GM23338 (cell line): ENCODE measurements around the gene THSD4. TPM values are rescaled to one million over a fixed set of nuclear protein-coding genes. Genes with fewer than 3 reads are reported as not detected.

Experiments
- ATAC-seq: fragments of 200-7000 bp; cut with Tn5 transposase; 3 replicates; pipeline ENCODE4 v1.9.1; 2020
- DNase-seq: peaks from one replicate; pipeline ENCODE4 v3.0.0-alpha.2; 2015; ENCODE audit warnings: low spot score
- H2AFZ ChIP-seq: fragments of 200-600 bp; sonication (generic); 2 replicates; pipeline ENCODE4 v1.8.0; 2016; ENCODE audit warnings: antibody characterized with exemption, mild to moderate bottlenecking, moderate library complexity
- H3F3A ChIP-seq: fragments of 200-600 bp; sonication (generic); replicated peaks from 2 replicates; pipeline ENCODE4 v1.8.0; 2017; ENCODE audit warnings: antibody characterized with exemption, mixed run types, low read depth
- H3K27ac ChIP-seq: fragments of 200-600 bp; sonication (generic); 2 replicates; pipeline ENCODE4 v1.6.1; 2016; ENCODE audit warnings: low read depth
- H3K27me3 ChIP-seq: fragments of 200-600 bp; sonication (generic); 2 replicates; pipeline ENCODE4 v1.8.0; 2016; ENCODE audit warnings: mild to moderate bottlenecking, mixed run types, moderate library complexity; ENCODE audit not compliant: insufficient read depth
- H3K36me3 ChIP-seq: fragments of 200-600 bp; sonication (generic); 2 replicates; pipeline ENCODE4 v1.8.0; 2016; ENCODE audit warnings: mild to moderate bottlenecking; ENCODE audit not compliant: insufficient read depth
- H3K4me1 ChIP-seq: fragments of 200-600 bp; sonication (generic); 2 replicates; pipeline ENCODE4 v1.8.0; 2016; ENCODE audit warnings: mild to moderate bottlenecking, moderate library complexity; ENCODE audit not compliant: insufficient read depth
- H3K4me2 ChIP-seq: fragments of 200-600 bp; sonication (generic); 2 replicates; pipeline ENCODE4 v1.7.1; 2017; ENCODE audit warnings: mixed run types
- H3K4me3 ChIP-seq: fragments of 200-600 bp; sonication (generic); 2 replicates; pipeline ENCODE4 v1.6.1; 2016; ENCODE audit warnings: mixed run types
- H3K79me2 ChIP-seq: fragments of 200-600 bp; sonication (generic); replicated peaks from 2 replicates; pipeline ENCODE4 v1.8.0; 2017; ENCODE audit warnings: mild to moderate bottlenecking; ENCODE audit not compliant: insufficient read depth
- H3K9me2 ChIP-seq: fragments of 200-600 bp; sonication (generic); 2 replicates; pipeline ENCODE4 v1.8.0; 2017; ENCODE audit not compliant: insufficient read depth
- H4K20me1 ChIP-seq: fragments of 200-600 bp; sonication (generic); replicated peaks from 2 replicates; pipeline ENCODE4 v1.8.0; 2017; ENCODE audit warnings: mild to moderate bottlenecking; ENCODE audit not compliant: insufficient read depth
- H3K27ac Mint-ChIP-seq: 2 replicates; pipeline ENCODE4 v1.8.0; 2020; ENCODE audit warnings: inconsistent platforms, mild to moderate bottlenecking, moderate library complexity, mixed read lengths
- H3K27me3 Mint-ChIP-seq: 3 replicates; pipeline ENCODE4 v1.8.0; 2022; ENCODE audit warnings: low read depth, mild to moderate bottlenecking, moderate library complexity, mixed read lengths, inconsistent platforms; ENCODE audit not compliant: insufficient read depth, poor library complexity
- H3K36me3 Mint-ChIP-seq: 3 replicates; pipeline ENCODE4 v1.8.0; 2021; ENCODE audit warnings: low read depth, mild to moderate bottlenecking, inconsistent platforms, moderate library complexity, mixed read lengths
- H3K4me1 Mint-ChIP-seq: 3 replicates; pipeline ENCODE4 v1.8.0; 2020; ENCODE audit warnings: mild to moderate bottlenecking, inconsistent platforms, mixed read lengths
- H3K4me3 Mint-ChIP-seq: 3 replicates; pipeline ENCODE4 v1.8.0; 2021; ENCODE audit warnings: moderate library complexity, mild to moderate bottlenecking, inconsistent platforms, mixed read lengths
- H3K9me3 Mint-ChIP-seq: 3 replicates; pipeline ENCODE4 v1.8.0; 2020; ENCODE audit warnings: moderate library complexity, mild to moderate bottlenecking, inconsistent platforms, mixed read lengths
- CREB1 ChIP-seq: fragments of 250-450 bp; sonication (Bioruptor Pico); IDR thresholded peaks from 2 replicates; pipeline ENCODE4 v1.5.0; 2020; ENCODE audit warnings: low read depth, mild to moderate bottlenecking, moderate library complexity
- CTCF ChIP-seq, 2 experiments: fragments of 200-600 bp in 1 of 2; sonication (generic) in 1 of 2; conservative IDR thresholded peaks; 2 replicates each; pipeline versions ENCODE4 v1.5.1 to v1.6.1; 2016 to 2017; ENCODE audit warnings: antibody characterized with exemption in 2 of 2, low read depth in 2 of 2, mild to moderate bottlenecking in 2 of 2, moderate library complexity in 1 of 2
- EZH2 ChIP-seq: fragments of 200-600 bp; sonication (generic); IDR thresholded peaks from one replicate; pipeline ENCODE4 v1.8.0; 2017; ENCODE audit warnings: antibody characterized with exemption, mild to moderate bottlenecking, low read depth; ENCODE audit not compliant: unreplicated experiment
- REST ChIP-seq: IDR thresholded peaks from one replicate; pipeline ENCODE4 v1.6.1; 2018; ENCODE audit warnings: antibody characterized with exemption; ENCODE audit not compliant: unreplicated experiment
- STAT1 ChIP-seq: IDR thresholded peaks from one replicate; pipeline ENCODE4 v1.6.1; 2016; ENCODE audit warnings: antibody characterized with exemption; ENCODE audit not compliant: unreplicated experiment
- ZNF114 ChIP-seq: fragments of 250-450 bp; sonication (Bioruptor Pico); IDR thresholded peaks from 2 replicates; pipeline ENCODE4 v1.5.0; 2020; ENCODE audit warnings: mild to moderate bottlenecking, moderate library complexity
- ZNF462 ChIP-seq: fragments of 250-450 bp; sonication (Bioruptor Pico); IDR thresholded peaks from 2 replicates; pipeline ENCODE4 v1.5.0; 2020; ENCODE audit warnings: mild to moderate bottlenecking, moderate library complexity
- polyA plus RNA-seq: library from polyadenylated mRNA; unstranded; fragments of >200 nt; fragmentation: Nextera tagmentation; extraction: Ambion mirVana; gene quantifications from 2 replicates; pipeline ENCODE4 v1.2.1, GENCODE V29; 2016
- total RNA-seq: library from RNA; depleted of rRNA; stranded (reverse); fragments of >200 nt; shearing (Covaris generic); gene quantifications from 2 replicates; pipeline ENCODE4 v1.2.3, GENCODE V29; 2014

Gene THSD4
- total and polyA plus RNA-seq, 2 experiments from 2014 or later: 2.0 to 7.4 TPM

GRCh38 chr15:71435552-71435951 is 320.3 kb downstream of the THSD4 start:
- Histone ChIP-seq H3K4me2 (no peak overlapping the region), H3K27me3 (no peaks in the 10 kb centered on the region), H3K9me2 (no peaks in the 10 kb centered on the region), H3K27ac (no peak overlapping the region), H4K20me1 (no peaks in the 10 kb centered on the region), H2AFZ (no peak overlapping the region), H3K36me3 (no peaks in the 10 kb centered on the region), H3F3A (no peaks in the 10 kb centered on the region), H3K4me1 (0 out of 2 replicates have a peak, but pooled peaks cover 12% of the 10 kb centered on the region), H3K79me2 (no peaks in the 10 kb centered on the region), H3K4me3 (no peak overlapping the region)
- DNase-seq (peak; percentile 15), ATAC-seq (peak; percentile 57)
- no peak for TF ChIP-seq ZNF114 (CRISPR knock-in tag)
- no peak for TF ChIP-seq REST
- TF ChIP-seq CREB1: no peak
- TF ChIP-seq ZNF462: no peak
- 0 out of 4 replicates have a peak, but pooled peaks of 1 of the 2 experiments have one; percentile 21 for TF ChIP-seq CTCF (conservative IDR thresholded peaks at IDR 0.05; ENCODE audit: low read depth in 2 of 2)
- TF ChIP-seq STAT1: no peak
- no peak for TF ChIP-seq EZH2
- peaks cover 2% of the 10 kb centered on the region; the same call in 1 of the 3 replicates for H3K9me3 Mint-ChIP-seq
- H3K27ac Mint-ChIP-seq: no peak overlapping the region
- peaks cover 7% of the 10 kb centered on the region for H3K27me3 Mint-ChIP-seq
- peaks cover 7% of the 10 kb centered on the region; the same call in 2 of the 3 replicates for H3K36me3 Mint-ChIP-seq
- H3K4me3 Mint-ChIP-seq: no peak overlapping the region
- H3K4me1 Mint-ChIP-seq: peaks cover 11% of the 10 kb centered on the region
